ENCODE data around the gene PIEZO2. TPM values are rescaled to one million over a fixed set of nuclear protein-coding genes. Genes with fewer than 3 reads are reported as not detected.

The PIEZO2 gene
- total RNA-seq, 1 experiment from 2014 or later = 0.57 TPM

- H3K27ac ChIP-seq (ENCODE audit: low read length) = no peak overlapping the region
- H3K27me3 ChIP-seq (ENCODE audit: control insufficient read depth, insufficient read depth, low read length) = peaks cover 2% of the 10 kb centered on the region; the same call in 1 of the 2 replicates
- H3K9me3 ChIP-seq (ENCODE audit: control insufficient read depth, insufficient read depth, low read depth, low read length) = no peaks in the 10 kb centered on the region
- ATAC-seq (no peak), DNase-seq (ENCODE audit: low read depth, low spot score) (no peak)
- in situ Hi-C loops (cut with HindIII; ENCODE audit: low pct_unique_long_range_greater_than_20kb, low sequenced_read_pairs) (no loop called here), intact Hi-C loops (cut with micrococcal nuclease; ENCODE audit: unreplicated experiment) (no loop called here)
- no peak overlapping the region for H3K4me3 ChIP-seq (ENCODE audit: low read depth in 2 of 2, low read length in 2 of 2)
- no peaks in the 10 kb centered on the region for H3K4me1 ChIP-seq (ENCODE audit: control insufficient read depth, insufficient read depth, low read length)
- BruUV-seq (replicated peaks) = no TSS peak
- ChIA-PET CTCF (no interaction called here), POLR2A (no interaction called here)
- TF ChIP-seq REST (IDR thresholded peaks at IDR 0.05; ENCODE audit: insufficient read depth in 1 of 2, low read depth in 2 of 2, low read length in 1 of 2) = no peak
- TF ChIP-seq SIN3A (IDR thresholded peaks at IDR 0.05; ENCODE audit: borderline replicate concordance, insufficient read depth, low read depth, low read length) = no peak
- no peak for TF ChIP-seq TCF7L2 (IDR thresholded peaks at IDR 0.05; ENCODE audit: low read depth, low read length)
- no peak for TF ChIP-seq CTCF (IDR thresholded peaks at IDR 0.05)
- TF ChIP-seq POLR2AphosphoS5 (IDR thresholded peaks at IDR 0.05; ENCODE audit: low read depth, low read length) = no peak
- H3K36me3 ChIP-seq (ENCODE audit: control insufficient read depth, insufficient read depth, low read length) = no peaks in the 10 kb centered on the region
These were observed 425.9 kb downstream of the PIEZO2 start for GRCh38 chr18:10723496-10723895.

GRCh38 chr18:10718809-10719208 lies 430.6 kb downstream of the PIEZO2 start:
- no peaks in the 10 kb centered on the region for H3K36me3 ChIP-seq (ENCODE audit: control insufficient read depth, insufficient read depth, low read length)
- DNase-seq (ENCODE audit: low read depth, low spot score) (no peak), ATAC-seq (no peak)
- POLR2A ChIA-PET = no interaction called here
- no TSS peak for BruUV-seq (replicated peaks)
- TF ChIP-seq SIN3A (IDR thresholded peaks at IDR 0.05; ENCODE audit: borderline replicate concordance, insufficient read depth, low read depth, low read length) (no peak), POLR2AphosphoS5 (IDR thresholded peaks at IDR 0.05; ENCODE audit: low read depth, low read length) (no peak), CTCF (IDR thresholded peaks at IDR 0.05) (no peak), TCF7L2 (IDR thresholded peaks at IDR 0.05; ENCODE audit: low read depth, low read length) (no peak), REST (IDR thresholded peaks at IDR 0.05; ENCODE audit: insufficient read depth in 1 of 2, low read depth in 2 of 2, low read length in 1 of 2) (no peak)
- no peak overlapping the region for H3K4me3 ChIP-seq (ENCODE audit: low read depth in 2 of 2, low read length in 2 of 2)
- H3K4me1 ChIP-seq (ENCODE audit: control insufficient read depth, insufficient read depth, low read length) = no peaks in the 10 kb centered on the region
- in situ Hi-C loops (cut with HindIII; ENCODE audit: low pct_unique_long_range_greater_than_20kb, low sequenced_read_pairs) (no loop called here), intact Hi-C loops (cut with micrococcal nuclease; ENCODE audit: unreplicated experiment) (no loop called here)
- CTCF ChIA-PET = no interaction called here
- no peak overlapping the region for H3K27ac ChIP-seq (ENCODE audit: low read length)
- H3K27me3 ChIP-seq (ENCODE audit: control insufficient read depth, insufficient read depth, low read length) = peaks cover 8% of the 10 kb centered on the region
- H3K9me3 ChIP-seq (ENCODE audit: control insufficient read depth, insufficient read depth, low read depth, low read length) = no peaks in the 10 kb centered on the region

Measured in Panc1 (cell line).